NCI-H187 treated with DMSO at 0.1 percent for 48 hours (cell line): ENCODE data around the gene TPX2.
A peak's percentile ranks its signal among the peaks of the same experiment; 100 is the strongest.
"Not testable (repeated sequence)": the region's sequence is repeated elsewhere in the genome, so short reads cannot be mapped to it uniquely, and the experiment has no call there.

Source experiments
- DNase-seq: peaks from one replicate; lab custom pipeline; 2025; lab: John Stamatoyannopoulos, UW

The TPX2 gene

DNA sequence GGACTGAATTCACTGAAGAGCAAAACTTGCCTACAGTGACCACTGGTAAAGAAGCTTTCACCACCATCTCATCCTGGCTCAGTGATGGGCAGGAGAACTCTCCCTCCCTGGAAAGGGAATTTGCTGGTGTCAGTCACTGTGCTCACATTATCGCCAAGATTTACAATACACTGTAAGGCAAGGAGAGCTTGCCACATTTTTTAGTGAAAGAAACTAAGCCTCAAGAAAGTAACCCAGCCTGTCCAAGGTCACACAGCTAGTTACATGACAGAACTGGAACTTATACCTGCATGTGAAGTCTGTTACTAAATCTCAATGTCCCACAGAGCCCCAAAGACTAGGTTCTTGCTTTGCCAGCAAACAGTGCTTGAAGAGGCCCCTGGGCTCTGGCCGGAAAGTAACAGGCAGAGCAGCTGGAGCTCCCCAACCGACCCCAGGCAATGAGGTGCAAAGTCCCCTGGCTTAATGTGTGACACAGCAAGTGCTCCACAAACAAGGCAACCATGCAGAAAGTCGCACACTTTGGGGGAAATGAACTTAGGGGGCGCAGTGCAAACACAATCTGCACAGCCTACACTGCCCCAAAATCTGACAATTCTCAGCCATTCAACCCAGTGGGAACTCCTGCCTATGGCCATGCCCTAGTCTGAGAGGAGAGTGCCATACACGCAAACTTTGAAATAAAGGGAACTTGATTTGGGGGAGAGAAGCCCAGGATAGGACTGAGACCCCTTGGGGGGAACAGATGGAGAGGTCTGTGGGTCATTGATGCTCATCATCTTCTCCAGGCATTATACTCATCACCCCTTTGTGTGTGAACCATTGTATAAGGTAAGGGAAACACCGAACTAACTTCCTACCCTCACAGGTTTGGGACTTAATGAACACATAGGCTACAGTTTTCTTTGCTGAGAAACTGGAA lies 18.3 kb upstream of the TPX2 start:
- DNase-seq = no peak

DNA sequence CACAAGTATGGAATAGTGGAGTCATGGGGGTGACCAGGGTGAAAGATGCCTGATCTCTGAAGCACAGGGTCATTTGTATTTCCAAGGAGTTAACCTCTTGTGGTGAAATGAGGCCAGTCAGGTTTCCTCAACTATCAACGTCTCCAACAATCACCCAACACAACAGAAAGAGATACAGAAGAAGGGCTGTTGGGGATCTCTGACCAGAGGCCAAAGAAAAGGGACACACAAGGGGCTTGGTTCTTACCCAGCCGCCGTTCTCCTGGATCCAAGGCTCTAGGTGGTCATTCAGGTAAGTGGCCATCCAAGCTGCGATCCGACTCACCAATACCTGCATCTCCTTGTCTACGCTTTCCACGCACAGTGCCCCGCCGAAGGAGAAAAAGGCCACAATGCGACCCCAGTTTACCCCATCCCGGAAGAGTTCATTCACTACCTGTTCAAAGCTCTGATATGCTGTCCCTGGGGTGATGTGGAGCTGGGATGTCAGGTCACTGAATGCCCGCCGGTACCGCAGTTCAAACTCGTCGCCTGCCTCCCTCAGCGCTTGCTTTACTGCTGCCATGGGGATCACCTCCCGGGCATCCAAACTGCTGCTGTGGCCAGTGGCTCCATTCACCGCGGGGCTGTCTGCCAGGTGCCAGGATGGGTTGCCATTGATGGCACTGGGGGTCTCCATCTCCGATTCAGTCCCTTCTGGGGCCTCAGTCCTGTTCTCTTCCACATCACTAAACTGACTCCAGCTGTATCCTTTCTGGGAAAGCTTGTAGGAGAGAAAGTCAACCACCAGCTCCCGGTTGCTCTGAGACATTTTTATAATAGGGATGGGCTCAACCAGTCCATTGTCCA lies 17.5 kb upstream of the TPX2 start:
- DNase-seq = no peak

DNA sequence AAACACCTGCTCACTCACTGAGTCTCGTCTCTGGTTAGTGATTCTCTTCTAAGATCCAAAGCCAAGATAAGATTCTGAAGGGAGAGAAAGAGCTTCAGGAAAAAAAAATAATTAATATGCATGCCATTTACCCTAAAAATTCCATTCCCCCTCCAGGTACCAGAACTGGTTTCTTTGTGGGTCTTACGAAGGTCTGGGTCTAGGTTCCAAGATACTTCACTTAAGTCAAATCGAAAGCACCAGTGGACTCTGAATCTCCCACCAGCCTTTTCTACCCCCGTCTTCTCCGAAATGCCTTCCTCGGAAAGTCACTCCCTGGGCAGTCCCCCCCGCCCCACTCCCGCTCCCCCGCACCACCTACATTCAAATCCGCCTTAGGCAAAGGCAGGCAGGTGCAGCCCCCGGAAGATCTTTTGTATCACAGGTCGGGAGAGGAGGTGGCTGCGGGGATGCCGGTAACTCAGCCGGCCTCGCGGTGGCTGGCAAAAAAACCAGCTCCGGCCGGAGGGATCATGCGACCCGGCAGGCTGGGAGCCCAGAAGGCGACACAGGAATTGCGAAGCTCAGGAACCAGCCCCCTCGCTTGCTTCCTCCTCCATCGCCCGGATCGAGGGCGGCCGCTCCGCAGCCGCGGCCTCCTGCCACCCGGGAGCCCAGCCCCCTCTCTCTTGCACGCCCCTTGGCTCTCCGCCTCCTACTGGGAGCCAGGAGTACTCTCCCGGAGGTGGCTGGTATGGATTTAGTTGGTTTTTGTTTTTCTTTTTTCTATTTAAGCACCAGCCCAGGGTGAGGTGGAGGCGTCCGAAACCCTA lies 16.6 kb upstream of the TPX2 start, which contains the start of gene BCL2L1:
Gene BCL2L1 (minus strand): TSS at position 612 of the 812 bp plus-strand sequence. CDS start 650 bp downstream, outside the sequence.
- DNase-seq = no peak

DNA sequence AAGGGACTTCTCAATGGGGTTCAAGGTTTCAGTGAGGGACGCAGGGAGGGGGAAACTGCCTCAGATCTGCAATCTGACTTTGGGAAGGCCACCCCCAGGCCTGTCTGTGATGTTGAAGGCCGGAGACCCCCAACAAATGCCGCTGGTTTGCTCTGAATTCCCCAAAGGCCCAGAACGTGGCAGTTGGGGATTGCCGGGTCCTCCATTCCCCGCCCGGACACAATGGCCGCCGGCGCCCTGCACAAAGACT lies 16.1 kb upstream of the TPX2 start:
- no peak for DNase-seq

DNA sequence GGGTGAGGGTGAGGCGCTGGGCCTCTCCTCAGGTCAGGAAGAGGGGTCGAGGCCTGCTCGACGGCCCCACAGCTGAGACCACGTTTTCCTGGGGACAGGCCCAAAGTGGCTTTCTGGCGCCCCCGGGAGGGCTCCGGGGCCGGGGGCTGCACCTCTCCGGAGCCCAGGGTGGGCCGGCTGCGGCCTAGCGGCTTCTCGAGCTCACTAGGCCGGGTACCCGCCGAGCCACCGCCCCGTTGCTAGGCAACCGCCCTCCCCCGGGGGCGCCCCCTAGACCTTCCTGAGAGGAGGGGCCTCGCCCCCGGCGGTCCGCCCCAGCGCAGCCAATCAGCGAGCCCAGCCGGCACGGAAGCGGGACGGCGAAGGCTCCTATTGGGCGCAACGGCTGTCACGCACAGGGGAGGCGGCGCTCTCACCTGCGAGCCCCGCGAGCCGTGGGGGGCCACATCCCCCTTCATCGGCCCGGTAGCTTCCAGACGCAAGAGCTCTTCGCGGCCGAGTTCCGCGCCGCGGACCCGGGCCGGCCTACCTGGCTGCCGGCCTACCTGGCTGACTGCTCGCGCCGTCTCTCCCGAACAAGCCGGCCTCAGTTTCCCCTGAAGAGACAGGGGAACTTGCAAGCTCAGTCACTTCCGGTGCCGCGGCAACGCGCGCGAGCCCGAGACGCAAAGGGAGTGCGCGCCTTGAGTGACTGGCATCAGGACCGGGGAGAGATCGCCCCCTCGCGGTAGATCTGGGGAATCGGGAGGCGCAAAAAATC lies 15.6 kb upstream of the TPX2 start:
- DNase-seq = peak; percentile 66

DNA sequence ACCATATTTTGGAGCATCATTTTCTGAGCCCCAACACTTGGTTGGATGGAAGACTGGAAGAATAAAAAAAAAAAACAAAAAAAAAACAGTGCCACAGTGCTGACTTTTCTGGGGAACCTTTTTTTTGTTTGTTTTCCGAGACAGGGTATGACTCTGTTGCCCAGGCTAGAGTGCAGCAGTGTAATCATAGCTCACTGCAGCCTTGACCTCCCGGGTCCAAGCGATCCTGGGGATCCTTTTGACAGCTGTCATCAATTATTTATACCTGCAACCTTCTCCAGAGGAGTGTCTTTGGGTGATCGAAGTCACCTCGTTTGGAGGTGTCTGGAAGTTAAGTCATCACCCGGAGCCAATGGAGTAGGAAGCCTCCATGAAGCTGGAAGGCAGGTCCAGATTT lies 7.8 kb upstream of the TPX2 start:
- DNase-seq = no peak

DNA sequence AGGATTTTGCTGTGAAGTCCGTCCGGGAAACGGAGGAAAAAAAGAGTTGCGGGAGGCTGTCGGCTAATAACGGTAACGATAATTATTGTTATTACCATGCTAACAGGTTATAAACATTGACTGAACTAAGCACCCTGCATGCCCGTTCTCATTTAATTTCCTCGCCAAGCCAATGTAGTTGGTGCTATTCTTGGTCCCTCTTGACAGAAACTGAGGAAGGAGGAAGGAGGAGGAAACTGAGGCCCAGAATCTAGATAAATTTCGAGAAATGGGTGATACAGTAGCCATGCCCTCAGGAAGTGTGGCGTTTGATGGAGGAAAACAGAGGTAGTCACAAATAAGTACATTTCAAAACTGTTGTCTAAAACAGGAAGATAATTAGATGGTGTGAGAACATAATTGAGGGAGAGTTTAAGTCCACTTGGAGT lies 474 bp downstream of the TPX2 start:
- DNase-seq = no peak

DNA sequence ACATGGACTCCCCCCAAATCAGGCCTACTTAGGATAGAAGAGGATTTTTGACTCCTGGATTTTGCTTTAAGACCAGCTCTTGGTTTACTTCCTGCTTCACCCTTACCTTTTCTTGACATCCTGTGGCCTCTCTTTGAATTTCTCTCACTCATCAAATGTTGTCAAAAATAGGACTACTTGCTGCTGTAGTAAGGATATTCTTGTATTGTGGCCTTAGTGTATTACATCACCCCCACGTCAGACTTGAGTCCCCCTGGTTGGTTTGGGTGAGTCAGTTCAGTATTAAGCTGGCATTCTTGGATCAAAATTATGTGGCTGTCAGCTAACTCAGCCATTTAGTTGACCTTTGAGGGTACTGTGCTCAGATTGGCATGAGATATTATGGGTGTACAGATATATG lies 1.1 kb downstream of the TPX2 start:
- DNase-seq = no peak

DNA sequence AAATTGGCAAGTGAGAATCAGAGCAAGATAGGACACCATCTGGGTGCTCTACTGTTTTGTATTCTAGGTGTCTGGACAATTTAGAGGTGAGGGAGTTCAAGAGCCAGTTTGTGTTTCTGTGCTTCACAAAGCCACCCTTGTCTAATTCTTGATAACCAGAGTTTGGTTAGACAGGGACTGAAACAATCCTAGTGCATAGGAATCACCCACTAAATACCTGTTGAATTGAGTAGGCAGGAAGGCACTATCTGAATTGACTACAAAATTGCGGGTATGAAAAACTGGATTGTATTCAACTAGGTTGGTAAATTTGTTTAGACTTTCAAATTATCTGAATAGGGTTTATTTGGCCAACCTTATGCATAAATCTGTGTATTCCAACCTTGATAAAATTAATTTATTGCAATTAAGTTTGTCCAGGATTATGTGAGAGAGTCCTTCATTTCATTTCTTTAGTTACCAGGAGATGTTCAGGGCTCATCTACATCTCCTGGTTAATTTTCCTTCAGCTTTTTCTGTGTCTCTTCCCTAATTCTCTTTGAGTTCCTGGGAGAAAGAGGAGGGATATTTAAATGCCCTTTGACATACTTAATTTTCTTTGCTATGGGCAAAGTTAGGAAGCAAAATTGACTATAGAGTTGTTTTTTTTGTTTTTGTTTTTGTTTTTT lies 1.7 kb downstream of the TPX2 start:
- no peak for DNase-seq

DNA sequence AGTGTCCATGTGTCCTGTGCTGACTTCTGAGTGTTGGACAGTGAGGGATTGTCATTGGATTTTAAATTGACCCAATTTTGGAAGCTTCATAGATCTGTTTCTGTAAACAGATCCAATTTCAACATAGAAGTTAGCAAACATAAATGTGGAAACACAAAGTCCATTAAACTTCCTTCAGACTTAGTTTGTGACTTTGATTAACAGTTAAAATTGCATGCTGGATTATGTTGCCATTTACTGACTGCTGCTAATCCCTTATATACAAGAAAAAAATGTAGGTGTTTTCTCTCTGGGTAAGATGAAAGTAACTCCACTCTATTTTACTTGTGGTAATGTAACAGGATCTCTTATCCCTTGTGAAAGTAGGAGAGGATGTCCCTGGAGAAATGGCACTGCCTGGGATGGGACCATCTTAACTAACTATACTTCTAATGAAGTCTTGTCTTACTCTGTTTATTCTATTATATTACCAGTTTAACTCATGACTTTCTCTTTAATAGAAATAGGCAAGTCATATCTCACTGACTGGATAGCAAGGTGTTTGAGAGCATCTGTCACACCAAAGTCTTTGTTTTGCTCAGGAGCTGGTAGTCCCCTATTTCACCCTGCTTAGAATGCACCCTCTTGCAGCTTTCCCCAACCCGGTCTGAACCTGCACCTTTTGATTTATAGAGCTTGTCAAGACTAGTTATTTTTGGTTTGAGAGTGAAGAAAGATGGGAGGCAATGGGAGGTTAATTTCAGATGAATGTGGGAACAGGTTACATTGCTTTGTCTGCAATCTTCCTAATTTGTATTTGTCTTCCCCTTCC lies 7.2 kb downstream of the TPX2 start:
- no peak for DNase-seq

DNA sequence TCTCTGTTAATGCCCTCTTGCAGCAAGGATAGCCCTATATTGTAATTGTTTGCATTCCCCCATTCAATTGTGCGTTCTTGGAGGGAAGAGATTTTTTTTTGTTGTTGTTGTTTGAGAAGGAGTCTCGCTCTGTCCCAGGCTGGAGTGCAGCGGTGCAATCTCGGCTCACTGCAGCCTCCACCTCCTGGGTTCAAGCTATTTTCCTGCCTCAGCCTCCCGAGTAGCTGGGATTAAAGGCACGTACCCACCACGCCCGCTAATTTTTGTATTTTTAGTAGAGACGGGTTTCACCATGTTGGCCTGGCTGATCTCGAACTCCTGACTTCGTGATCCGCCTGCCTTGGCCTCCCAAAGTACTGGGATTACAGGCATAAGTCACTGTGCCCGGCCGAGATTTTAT lies 7.9 kb downstream of the TPX2 start:
- not testable (repeated sequence) for DNase-seq

DNA sequence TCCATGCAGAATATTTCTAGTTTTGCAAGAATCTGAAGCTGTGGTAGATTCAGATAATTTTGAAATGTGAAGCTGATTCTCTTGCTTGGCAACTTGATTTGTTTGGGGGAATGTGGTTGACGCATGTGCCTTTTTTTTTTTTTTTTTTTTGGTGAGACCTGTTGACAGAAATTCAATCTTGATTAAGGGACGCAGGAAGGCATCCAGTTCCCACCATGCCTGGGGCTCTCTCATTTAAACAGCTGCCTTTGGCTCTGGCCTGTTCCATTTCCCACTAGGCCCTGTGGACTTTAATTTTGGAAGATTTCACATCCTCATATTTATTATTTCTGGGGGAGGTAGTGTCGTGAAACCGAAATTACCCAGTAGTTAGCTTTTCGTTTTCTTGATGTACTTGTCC lies 8.6 kb downstream of the TPX2 start:
- no peak for DNase-seq

DNA sequence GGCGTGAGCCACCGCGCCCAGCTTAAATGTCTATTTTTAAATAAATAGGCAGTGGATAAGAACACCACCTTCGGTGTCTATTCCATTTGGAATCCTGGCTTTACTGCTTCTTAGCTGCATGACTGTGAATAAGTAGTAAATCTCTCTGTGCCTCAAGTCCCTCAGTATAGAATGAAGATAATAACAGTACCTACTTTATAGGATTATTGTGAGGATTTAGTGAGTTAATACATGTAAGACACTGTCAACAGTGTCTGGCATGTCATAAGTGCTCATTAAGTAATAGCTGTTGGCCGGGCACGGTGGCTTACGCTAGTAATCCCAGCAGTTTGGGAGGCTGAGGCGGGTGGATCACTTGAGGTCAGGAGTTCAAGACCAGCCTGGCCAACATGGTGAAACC lies 10.1 kb downstream of the TPX2 start:
- DNase-seq = no peak

DNA sequence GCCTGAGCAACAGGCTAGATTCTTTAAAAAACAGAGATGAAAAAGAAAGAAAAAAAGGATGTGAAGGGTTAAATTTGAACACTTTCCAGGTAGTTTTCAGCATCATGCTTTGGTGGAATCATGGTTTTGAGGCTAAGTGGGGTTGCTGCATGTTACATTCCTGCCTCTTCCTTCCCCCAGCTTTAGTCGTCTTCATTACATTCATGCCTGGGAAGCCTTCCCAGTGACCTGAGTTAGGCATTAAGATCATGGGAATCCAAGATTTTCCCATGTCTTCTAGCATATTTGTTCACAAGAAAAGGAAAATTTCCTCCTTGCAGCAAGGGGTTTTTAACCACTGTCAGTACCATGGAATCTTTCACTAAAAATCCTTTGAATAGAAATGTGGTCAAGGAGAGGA lies 12.0 kb downstream of the TPX2 start:
- DNase-seq = no peak

DNA sequence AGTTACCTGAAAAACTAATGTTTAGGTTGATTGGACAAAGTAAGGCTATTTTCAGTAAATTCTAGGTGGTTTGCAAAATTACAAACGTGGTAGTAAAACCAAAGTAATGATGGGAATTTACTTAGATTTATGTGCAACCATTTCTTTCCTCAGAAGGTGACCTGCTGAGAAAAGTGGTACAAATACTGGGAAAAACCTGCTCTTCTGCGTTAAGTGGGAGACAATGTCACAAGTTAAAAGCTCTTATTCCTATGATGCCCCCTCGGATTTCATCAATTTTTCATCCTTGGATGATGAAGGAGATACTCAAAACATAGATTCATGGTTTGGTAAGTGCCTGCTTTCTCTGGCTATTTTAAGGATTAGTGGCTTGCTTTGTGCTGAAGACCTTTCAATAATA lies 18.2 kb downstream of the TPX2 start:
- DNase-seq = no peak

DNA sequence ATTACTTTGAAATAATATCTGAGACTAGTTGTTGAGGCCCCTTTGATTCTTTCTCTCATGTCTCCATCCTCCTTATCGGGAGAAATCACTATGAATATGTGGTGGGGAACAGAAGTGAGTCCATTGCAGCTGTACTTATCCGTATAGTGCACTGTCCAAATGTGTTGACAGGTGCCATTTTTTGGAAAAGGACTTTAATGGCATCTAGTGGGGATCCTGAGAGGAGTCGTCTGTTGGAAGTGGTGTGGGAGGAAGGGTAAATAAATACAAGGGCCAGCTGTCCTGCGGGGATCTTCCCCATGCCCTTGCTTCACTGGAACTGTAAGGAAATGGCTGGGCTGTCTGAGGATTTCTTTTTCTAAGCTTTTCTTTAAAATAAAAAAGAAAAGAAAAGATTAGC lies 19.4 kb downstream of the TPX2 start:
- DNase-seq = no peak

DNA sequence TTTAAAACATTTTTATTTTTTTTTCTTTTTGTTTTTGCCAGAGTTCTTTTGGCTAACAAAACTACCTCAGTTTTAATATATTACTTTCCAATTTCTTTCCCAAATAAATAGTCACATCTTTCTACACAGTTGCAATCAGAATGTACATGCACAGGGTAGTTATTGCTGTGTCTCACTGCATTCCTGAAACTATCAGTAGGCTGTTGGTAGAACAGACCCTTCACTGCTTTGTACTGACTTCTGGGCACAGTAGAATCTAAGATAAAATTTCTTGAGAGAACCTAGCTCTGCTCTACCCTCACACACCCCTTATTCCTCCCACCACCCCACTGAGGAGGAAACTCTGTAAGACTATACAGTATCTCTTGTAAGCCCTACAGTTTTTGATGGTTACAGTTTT lies 19.9 kb downstream of the TPX2 start:
- no peak for DNase-seq

DNA sequence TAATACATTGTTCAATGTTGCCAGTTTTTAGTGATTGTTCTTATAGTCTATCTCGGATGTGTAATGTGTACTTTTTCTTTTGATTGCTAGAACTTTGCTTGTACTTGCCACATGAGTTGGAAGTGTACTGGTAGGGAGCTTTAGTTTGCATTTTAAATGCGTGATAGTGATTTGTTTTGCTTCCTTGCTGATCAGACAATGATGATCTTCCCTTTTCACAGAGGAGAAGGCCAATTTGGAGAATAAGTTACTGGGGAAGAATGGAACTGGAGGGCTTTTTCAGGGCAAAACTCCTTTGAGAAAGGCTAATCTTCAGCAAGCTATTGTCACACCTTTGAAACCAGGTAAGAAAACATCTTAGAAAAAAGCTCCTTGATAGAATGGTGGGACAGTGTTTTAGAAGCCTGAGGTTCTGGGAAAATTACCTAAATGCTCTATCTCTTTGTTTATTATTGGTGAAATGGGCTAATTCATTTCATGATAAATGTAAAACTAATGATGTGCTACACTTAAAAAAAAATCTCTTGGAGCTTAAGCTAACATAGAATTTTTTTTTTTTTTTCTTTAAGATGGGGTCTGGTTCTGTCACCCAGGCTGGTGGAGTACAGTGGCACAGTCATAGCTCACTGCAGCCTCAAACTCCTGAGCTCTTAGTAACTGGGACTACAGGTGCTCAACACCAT lies 20.9 kb downstream of the TPX2 start:
- no peak for DNase-seq

DNA sequence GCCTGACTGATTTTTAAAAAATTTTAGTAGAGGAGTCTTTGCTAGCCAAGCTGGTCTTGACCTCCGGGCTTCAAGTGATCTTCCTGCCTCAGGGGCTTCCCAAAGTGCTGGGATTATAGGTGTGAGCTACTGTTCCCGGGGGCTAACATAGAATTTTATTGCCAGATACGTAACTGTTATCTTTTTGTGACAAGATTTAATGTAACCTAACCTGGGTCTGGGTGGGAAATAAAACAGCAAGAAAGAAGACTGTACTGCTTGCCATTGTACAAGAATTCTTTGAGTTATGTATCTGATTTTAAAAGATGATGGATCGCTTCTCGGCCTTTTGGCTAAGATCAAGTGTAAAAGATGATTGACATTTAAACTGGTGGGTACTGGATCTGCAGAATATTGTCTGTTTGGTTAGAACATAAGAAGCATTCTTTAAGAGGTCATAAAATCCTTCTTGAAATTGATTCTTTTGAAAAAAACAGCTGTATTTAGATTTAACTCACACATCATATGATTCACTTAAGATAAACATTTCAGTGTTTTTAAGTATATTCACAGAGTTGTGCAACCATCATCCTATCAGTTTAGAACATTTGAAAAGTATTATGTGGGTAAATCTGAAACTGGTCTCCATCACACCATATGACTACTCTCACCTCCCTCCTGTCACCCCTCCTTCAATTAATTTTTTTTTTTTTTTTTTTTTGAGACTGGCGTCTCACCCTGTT lies 21.6 kb downstream of the TPX2 start:
- no peak for DNase-seq
